IMR-90 (cell line): ENCODE results near the gene C12orf50. TPM values are rescaled to one million over a fixed set of nuclear protein-coding genes. Genes with fewer than 3 reads are reported as not detected.

Experiments
- ATAC-seq: fragments of 200-7000 bp; cut with Tn5 transposase; 2 replicates; pipeline ENCODE4 v1.9.1; 2020; ENCODE audit warnings: low read depth, mild to moderate bottlenecking, moderate library complexity
- BruUV-seq: library from RNA; stranded (reverse); fragments of 400-500 nt; replicated peaks from 2 replicates; lab custom pipeline; 2021; lab: Mats Ljungman, UMichigan
- CTCF ChIA-PET: fragments of 300-600 bp; formaldehyde crosslinking; extraction: SDS; loops from one replicate; lab custom pipeline; 2021; ENCODE audit warnings: antibody characterized with exemption; lab: Yijun Ruan, JAX
- POLR2A ChIA-PET: fragments of 300-600 bp; sonication (Branson Sonifier 250); formaldehyde crosslinking; loops from one replicate; lab custom pipeline; 2022; ENCODE audit warnings: antibody characterized with exemption; ENCODE audit not compliant: unreplicated experiment; lab: Charles Lee
- DNase-seq: peaks from one replicate; pipeline ENCODE4 v3.0.0; 2013
- H2AFZ ChIP-seq: replicated peaks from 2 replicates; pipeline ENCODE3; 2013; ENCODE audit warnings: low read length, mild to moderate bottlenecking; ENCODE audit not compliant: poor library complexity
- H2AK5ac ChIP-seq: 2 replicates; pipeline ENCODE4 v1.6.1; 2013; ENCODE audit warnings: low read depth, low read length, inconsistent platforms
- H2AK9ac ChIP-seq: replicated peaks from 2 replicates; pipeline ENCODE3; 2013; ENCODE audit warnings: mild to moderate bottlenecking, low read depth, low read length, moderate library complexity; ENCODE audit not compliant: poor library complexity
- H2BK120ac ChIP-seq: 2 replicates; pipeline ENCODE4 v1.6.1; 2013; ENCODE audit warnings: low read depth, low read length, inconsistent platforms
- H2BK15ac ChIP-seq: 3 replicates; pipeline ENCODE4 v1.6.1; 2013; ENCODE audit warnings: low read depth, low read length, inconsistent platforms
- H2BK20ac ChIP-seq: 2 replicates; pipeline ENCODE4 v1.6.1; 2013; ENCODE audit warnings: low read depth, mild to moderate bottlenecking, inconsistent platforms, low read length, moderate library complexity
- H2BK5ac ChIP-seq: 2 replicates; pipeline ENCODE4 v1.6.1; 2013; ENCODE audit warnings: mild to moderate bottlenecking, low read depth, low read length, inconsistent platforms; ENCODE audit not compliant: poor library complexity, severe bottlenecking
- H3K14ac ChIP-seq: replicated peaks from 2 replicates; pipeline ENCODE4 v1.6.1; 2013; ENCODE audit warnings: low read depth, low read length, inconsistent platforms
- H3K18ac ChIP-seq: 2 replicates; pipeline ENCODE4 v1.6.1; 2013; ENCODE audit warnings: low read depth, low read length, control low read depth
- H3K23ac ChIP-seq: 2 replicates; pipeline ENCODE4 v1.6.1; 2013; ENCODE audit warnings: low read depth, low read length, inconsistent platforms
- H3K27ac ChIP-seq: 2 replicates; pipeline ENCODE4 v1.5.1; 2013; ENCODE audit warnings: mild to moderate bottlenecking, control low read depth, low read length; ENCODE audit not compliant: insufficient read depth
- H3K27me3 ChIP-seq: 2 replicates; pipeline ENCODE4 v1.6.1; 2013; ENCODE audit warnings: low read length; ENCODE audit not compliant: control insufficient read depth, insufficient read depth
- H3K36me3 ChIP-seq: 2 replicates; pipeline ENCODE4 v1.6.1; 2013; ENCODE audit warnings: low read length, mixed read lengths; ENCODE audit not compliant: control insufficient read depth, insufficient read depth
- H3K4ac ChIP-seq: 2 replicates; pipeline ENCODE4 v1.6.1; 2013; ENCODE audit warnings: low read depth, low read length, inconsistent platforms
- H3K4me1 ChIP-seq: 2 replicates; pipeline ENCODE4 v1.6.1; 2013; ENCODE audit warnings: low read length, mixed read lengths; ENCODE audit not compliant: control insufficient read depth, insufficient read depth
- H3K4me2 ChIP-seq: 2 replicates; pipeline ENCODE4 v1.6.1; 2013; ENCODE audit warnings: low read depth, mild to moderate bottlenecking, control low read depth, low read length, moderate library complexity
- H3K4me3 ChIP-seq: 2 replicates; pipeline ENCODE4 v1.5.1; 2013; ENCODE audit warnings: low read depth, mild to moderate bottlenecking, control low read depth, low read length, moderate library complexity; ENCODE audit not compliant: insufficient read depth
- H3K56ac ChIP-seq: 2 replicates; pipeline ENCODE4 v1.6.1; 2013; ENCODE audit warnings: low read length, inconsistent platforms; ENCODE audit not compliant: insufficient read depth; ENCODE audit errors: extremely low read depth
- H3K79me1 ChIP-seq, 2 experiments: 2 replicates each; pipeline ENCODE4 v1.6.1; 2013; ENCODE audit warnings: low read length in 2 of 2, inconsistent platforms in 1 of 2, low read depth in 1 of 2
- H3K9ac ChIP-seq: 2 replicates; pipeline ENCODE4 v1.6.1; 2013; ENCODE audit warnings: low read depth, low read length, control low read depth
- H3K9me1 ChIP-seq: 2 replicates; pipeline ENCODE4 v1.6.1; 2013; ENCODE audit warnings: low read length, inconsistent platforms; ENCODE audit not compliant: insufficient read depth
- H3K9me3 ChIP-seq: 2 replicates; pipeline ENCODE4 v1.6.1; 2013; ENCODE audit warnings: low read length; ENCODE audit not compliant: control insufficient read depth, insufficient read depth
- H4K20me1 ChIP-seq: 2 replicates; pipeline ENCODE4 v1.6.1; 2013; ENCODE audit warnings: low read length, inconsistent platforms; ENCODE audit not compliant: insufficient read depth
- H4K5ac ChIP-seq: 2 replicates; pipeline ENCODE4 v1.6.1; 2013; ENCODE audit warnings: mild to moderate bottlenecking, low read depth, low read length, control low read depth
- H4K8ac ChIP-seq, 2 experiments: 2 replicates each; pipeline ENCODE4 v1.6.1; 2013; ENCODE audit warnings: low read depth in 2 of 2, low read length in 2 of 2, control low read depth in 1 of 2, inconsistent platforms in 1 of 2
- H4K91ac ChIP-seq: 2 replicates; pipeline ENCODE4 v1.6.1; 2013; ENCODE audit warnings: low read depth, low read length, inconsistent platforms; ENCODE audit not compliant: insufficient read depth
- BHLHE40 ChIP-seq: fragments of 150-350 bp; IDR thresholded peaks from 2 replicates; pipeline ENCODE4 v1.6.1; 2016; ENCODE audit warnings: mild to moderate bottlenecking, low read depth, low read length
- CHD1 ChIP-seq: IDR thresholded peaks from 2 replicates; pipeline ENCODE4 v1.6.1; 2012; ENCODE audit warnings: low read depth, low read length, improper control_type of control experiment
- FOS ChIP-seq: fragments of 150-350 bp; IDR thresholded peaks from 2 replicates; pipeline ENCODE4 v1.6.1; 2016; ENCODE audit warnings: low read depth, low read length
- MAZ ChIP-seq: IDR thresholded peaks from 2 replicates; pipeline ENCODE4 v1.6.1; 2012; ENCODE audit warnings: low read depth, mild to moderate bottlenecking, low read length, improper control_type of control experiment, moderate library complexity, borderline replicate concordance
- NFE2L2 ChIP-seq: fragments of 150-350 bp; IDR thresholded peaks from 2 replicates; pipeline ENCODE4 v1.6.1; 2016; ENCODE audit warnings: low read depth, mild to moderate bottlenecking, low read length
- RAD21 ChIP-seq: IDR thresholded peaks from 2 replicates; pipeline ENCODE4 v1.6.1; 2012; ENCODE audit warnings: low read length, improper control_type of control experiment
- RFX5 ChIP-seq: IDR thresholded peaks from 2 replicates; pipeline ENCODE4 v1.8.0; 2012; ENCODE audit warnings: low read depth, mild to moderate bottlenecking, low read length, moderate library complexity
- WGBS, 2 experiments: methylation state at CpG; one replicate each; pipeline versions ENCODE4 v1.1.5 to v1.1.7; 2013; ENCODE audit warnings: missing lambda C conversion rate in 2 of 2; ENCODE audit not compliant: insufficient read length in 1 of 2; ENCODE audit errors: extremely low coverage in 2 of 2; 5-methylcytosine and 5-hydroxymethylcytosine counted together
- dilution Hi-C: fragments of 300-500 bp; cut with HindIII; formaldehyde crosslinking; loops from one replicate; pipeline ENCODE4 v1.14.3; 2018; ENCODE audit warnings: low sequenced_read_pairs; ENCODE audit not compliant: unreplicated experiment
- in situ Hi-C: fragments of 300-500 bp; cut with MboI; formaldehyde crosslinking; loops from 3 replicates; pipeline ENCODE4 v1.14.3; 2019; ENCODE audit warnings: low sequenced_read_pairs, inconsistent platforms, mixed read lengths
- intact Hi-C: fragments of 100-400 bp; cut with micrococcal nuclease; formaldehyde crosslinking; loops from 2 replicates; pipeline ENCODE4 v1.10.0; 2022
- polyA plus RNA-seq, 3 experiments: library from polyadenylated mRNA; depleted of rRNA; stranded (reverse); fragments of >200 nt; gene quantifications; 2 replicates each; pipeline ENCODE4 v1.2.3, GENCODE V29; 2012; ENCODE audit warnings: low replicate concordance in 1 of 3
- total RNA-seq: library from RNA; depleted of rRNA; stranded (reverse); fragments of >200 nt; gene quantifications from 2 replicates; pipeline ENCODE4 v1.2.3, GENCODE V29; 2012
- TF ChIP-seq, protein P1 (sequence below): fragments of 150-350 bp; IDR thresholded peaks from 2 replicates; pipeline ENCODE4 v1.6.1; 2017; ENCODE audit warnings: mild to moderate bottlenecking, antibody characterized with exemption, low read length, low read depth
- TF ChIP-seq, protein P2 (sequence below): conservative IDR thresholded peaks from 2 replicates; pipeline ENCODE4 v1.5.1; 2012; ENCODE audit warnings: mild to moderate bottlenecking, low read depth, low read length, improper control_type of control experiment

The C12orf50 gene
- total and polyA plus RNA-seq, 2 of the 4 experiments (the other 2 are of a cell fraction) = not detected

GRCh38 chr12:88044035-88044434 is 14.8 kb upstream of the C12orf50 start:
- no peak overlapping the region for H2BK120ac ChIP-seq
- H3K23ac ChIP-seq = no peak overlapping the region

More at GRCh38 chr12:88044035-88044434, 14.8 kb upstream of the C12orf50 start:
- H3K4me1 ChIP-seq = no peaks in the 10 kb centered on the region
- no peak overlapping the region for H3K14ac ChIP-seq
- no TSS peak for BruUV-seq
- WGBS, 2 experiments = 100% methylated on average over 3 of the region's 5 CpGs; no CpG with 5 or more reads in 1 of the 2 experiments
- no peak overlapping the region for H3K4me2 ChIP-seq
- H4K5ac ChIP-seq = no peak overlapping the region
- ChIA-PET CTCF (no interaction called here), POLR2A (no interaction called here)
- no peak for TF ChIP-seq CHD1
- TF ChIP-seq RFX5 = no peak
- TF ChIP-seq FOS = no peak
- TF ChIP-seq, protein P1, sequence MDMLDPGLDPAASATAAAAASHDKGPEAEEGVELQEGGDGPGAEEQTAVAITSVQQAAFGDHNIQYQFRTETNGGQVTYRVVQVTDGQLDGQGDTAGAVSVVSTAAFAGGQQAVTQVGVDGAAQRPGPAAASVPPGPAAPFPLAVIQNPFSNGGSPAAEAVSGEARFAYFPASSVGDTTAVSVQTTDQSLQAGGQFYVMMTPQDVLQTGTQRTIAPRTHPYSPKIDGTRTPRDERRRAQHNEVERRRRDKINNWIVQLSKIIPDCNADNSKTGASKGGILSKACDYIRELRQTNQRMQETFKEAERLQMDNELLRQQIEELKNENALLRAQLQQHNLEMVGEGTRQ = no peak
- TF ChIP-seq BHLHE40 = no peak
- TF ChIP-seq MAZ = no peak
- TF ChIP-seq, protein P2, sequence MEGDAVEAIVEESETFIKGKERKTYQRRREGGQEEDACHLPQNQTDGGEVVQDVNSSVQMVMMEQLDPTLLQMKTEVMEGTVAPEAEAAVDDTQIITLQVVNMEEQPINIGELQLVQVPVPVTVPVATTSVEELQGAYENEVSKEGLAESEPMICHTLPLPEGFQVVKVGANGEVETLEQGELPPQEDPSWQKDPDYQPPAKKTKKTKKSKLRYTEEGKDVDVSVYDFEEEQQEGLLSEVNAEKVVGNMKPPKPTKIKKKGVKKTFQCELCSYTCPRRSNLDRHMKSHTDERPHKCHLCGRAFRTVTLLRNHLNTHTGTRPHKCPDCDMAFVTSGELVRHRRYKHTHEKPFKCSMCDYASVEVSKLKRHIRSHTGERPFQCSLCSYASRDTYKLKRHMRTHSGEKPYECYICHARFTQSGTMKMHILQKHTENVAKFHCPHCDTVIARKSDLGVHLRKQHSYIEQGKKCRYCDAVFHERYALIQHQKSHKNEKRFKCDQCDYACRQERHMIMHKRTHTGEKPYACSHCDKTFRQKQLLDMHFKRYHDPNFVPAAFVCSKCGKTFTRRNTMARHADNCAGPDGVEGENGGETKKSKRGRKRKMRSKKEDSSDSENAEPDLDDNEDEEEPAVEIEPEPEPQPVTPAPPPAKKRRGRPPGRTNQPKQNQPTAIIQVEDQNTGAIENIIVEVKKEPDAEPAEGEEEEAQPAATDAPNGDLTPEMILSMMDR = no peak
- no peak for TF ChIP-seq NFE2L2
- TF ChIP-seq RAD21 = no peak
- H4K20me1 ChIP-seq = no peaks in the 10 kb centered on the region
- no peak for DNase-seq
- no peak overlapping the region for H2AK9ac ChIP-seq
- no peak overlapping the region for H3K4ac ChIP-seq
- dilution Hi-C loops = no loop called here
- intact Hi-C loops = no loop called here
- ATAC-seq = no peak
- no peak overlapping the region for H3K56ac ChIP-seq
- no peak overlapping the region for H2BK20ac ChIP-seq
- no peak overlapping the region for H4K91ac ChIP-seq
- H2AK5ac ChIP-seq = no peak overlapping the region
- H2BK15ac ChIP-seq = no peak overlapping the region
- no peak overlapping the region for H3K9ac ChIP-seq
- H3K27me3 ChIP-seq = no peaks in the 10 kb centered on the region
- no peak overlapping the region for H3K4me3 ChIP-seq
- peaks cover 5% of the 10 kb centered on the region for H3K9me1 ChIP-seq
- no peaks in the 10 kb centered on the region for H3K9me3 ChIP-seq
- in situ Hi-C loops = no loop called here
- H2BK5ac ChIP-seq = no peak overlapping the region
- peaks cover 13 to 21% of the 10 kb centered on the region in 2 experiments for H3K79me1 ChIP-seq
- H3K36me3 ChIP-seq = peaks cover 19% of the 10 kb centered on the region
- H4K8ac ChIP-seq = no peak overlapping the region
- no peak overlapping the region for H3K27ac ChIP-seq
- no peak overlapping the region for H2AFZ ChIP-seq
- no peak overlapping the region for H3K18ac ChIP-seq
